ENCODE data around the gene AGPAT1.
A peak's percentile ranks its signal among the peaks of the same experiment; 100 is the strongest.
"Not testable (repeated sequence)": the region's sequence is repeated elsewhere in the genome, so short reads cannot be mapped to it uniquely, and the experiment has no call there.

Gene AGPAT1

GRCh38 chr6:32187725-32188380 lies 12.0 kb upstream of the AGPAT1 start:
- DNase-seq (ENCODE audit: low read depth in 2 of 3, low spot score in 1 of 3), result not testable (repeated sequence)

- no peak for DNase-seq (ENCODE audit: low read depth in 2 of 3, low spot score in 1 of 3)
Measured at GRCh38 chr6:32187009-32187709, 11.3 kb upstream of the AGPAT1 start.

- not testable (repeated sequence) for DNase-seq (ENCODE audit: low read depth in 2 of 3, low spot score in 1 of 3)
Measured at GRCh38 chr6:32186151-32186840, 10.4 kb upstream of the AGPAT1 start.

- peak; percentile 38 to 61 (median 50) for DNase-seq (ENCODE audit: low read depth in 2 of 3, low spot score in 1 of 3)
Measured at GRCh38 chr6:32185681-32186131, 9.8 kb upstream of the AGPAT1 start.

GRCh38 chr6:32184084-32184640 lies 8.3 kb upstream of the AGPAT1 start, which contains the start of gene AGER:
Gene AGER, minus strand, starts transcription at chr6:32184253. Its CDS starts 31 bp downstream, at chr6:32184222.
- no peak for DNase-seq (ENCODE audit: low read depth in 2 of 3, low spot score in 1 of 3)

GRCh38 chr6:32183483-32184083 lies 7.7 kb upstream of the AGPAT1 start:
- DNase-seq (ENCODE audit: low read depth in 2 of 3, low spot score in 1 of 3), result no peak

GRCh38 chr6:32183030-32183429 lies 7.1 kb upstream of the AGPAT1 start:
- DNase-seq (ENCODE audit: low read depth in 2 of 3, low spot score in 1 of 3), result no peak

- DNase-seq (ENCODE audit: low read depth in 2 of 3, low spot score in 1 of 3), result no peak
Measured at GRCh38 chr6:32182555-32182981, 6.7 kb upstream of the AGPAT1 start.

- no peak for DNase-seq (ENCODE audit: low read depth in 2 of 3, low spot score in 1 of 3)
Measured at GRCh38 chr6:32181915-32182529, 6.1 kb upstream of the AGPAT1 start.

- no peak for DNase-seq (ENCODE audit: low read depth in 2 of 3, low spot score in 1 of 3)
Measured at GRCh38 chr6:32181148-32181702, 5.3 kb upstream of the AGPAT1 start.

- no peak for DNase-seq (ENCODE audit: low read depth in 2 of 3, low spot score in 1 of 3)
Measured at GRCh38 chr6:32179766-32180405, 4.0 kb upstream of the AGPAT1 start.

- no peak for DNase-seq (ENCODE audit: low read depth in 2 of 3, low spot score in 1 of 3)
Measured at GRCh38 chr6:32178547-32179440, 2.9 kb upstream of the AGPAT1 start.

- peak; percentile 87 to 95 (median 90) for DNase-seq (ENCODE audit: low read depth in 2 of 3, low spot score in 1 of 3)
Measured at GRCh38 chr6:32177788-32178546, 2.1 kb upstream of the AGPAT1 start, which contains the start of gene RNF5. Gene RNF5, plus strand, starts transcription at chr6:32178405. Its CDS starts 107 bp downstream, at chr6:32178512.

- no peak for DNase-seq (ENCODE audit: low read depth in 2 of 3, low spot score in 1 of 3)
Measured at GRCh38 chr6:32177183-32177787, 1.4 kb upstream of the AGPAT1 start.

- DNase-seq (ENCODE audit: low read depth in 2 of 3, low spot score in 1 of 3), result no peak
Measured at GRCh38 chr6:32176476-32177182, 745 bp upstream of the AGPAT1 start.

GRCh38 chr6:32175322-32175710 lies 568 bp downstream of the AGPAT1 start:
- no peak for DNase-seq (ENCODE audit: low read depth in 2 of 3, low spot score in 1 of 3)

GRCh38 chr6:32174416-32174815 lies 1.5 kb downstream of the AGPAT1 start:
- DNase-seq (ENCODE audit: low read depth in 2 of 3, low spot score in 1 of 3), result no peak
